GM12878 (cell line): ENCODE measurements around the gene TUBB. TPM values are rescaled to one million over a fixed set of nuclear protein-coding genes. Genes with fewer than 3 reads are reported as not detected.
A peak's percentile ranks its signal among the peaks of the same experiment; 100 is the strongest.

Experiments used
- HDAC2 ChIP-seq: fragments of 200-600 bp; sonication (generic); IDR thresholded peaks from 2 replicates; pipeline ENCODE4 v1.6.1; 2017
- KAT2A ChIP-seq: conservative IDR thresholded peaks from 2 replicates; pipeline ENCODE4 v1.6.1; 2011; ENCODE audit warnings: low read depth, low read length; ENCODE audit not compliant: control insufficient read depth
- MTA2 ChIP-seq: fragments of 450-650 bp; IDR thresholded peaks from 2 replicates; pipeline ENCODE4 v1.6.1; 2016; ENCODE audit warnings: low read depth, mild to moderate bottlenecking, moderate library complexity
- MXI1 ChIP-seq: fragments of 150-350 bp; IDR thresholded peaks from 2 replicates; pipeline ENCODE4 v1.6.1; 2011; ENCODE audit warnings: low read depth, mild to moderate bottlenecking, inconsistent platforms, low read length, improper control_type of control experiment
- NRF1 ChIP-seq: conservative IDR thresholded peaks from 2 replicates; pipeline ENCODE4 v1.6.1; 2011; ENCODE audit warnings: mild to moderate bottlenecking, low read depth, low read length, improper control_type of control experiment
- PAX5 ChIP-seq: IDR thresholded peaks from 2 replicates; pipeline ENCODE4 v1.6.1; 2011; ENCODE audit warnings: low read depth, low read length, borderline replicate concordance
- POLR2A ChIP-seq: IDR thresholded peaks from 2 replicates; pipeline ENCODE4 v1.6.1; 2011; ENCODE audit warnings: low read depth, mild to moderate bottlenecking, low read length
- RB1 ChIP-seq: fragments of 450-650 bp; formaldehyde crosslinking; IDR thresholded peaks from 2 replicates; pipeline ENCODE4 v1.6.1; 2017; ENCODE audit warnings: mild to moderate bottlenecking, borderline replicate concordance
- RFX5 ChIP-seq: IDR thresholded peaks from 2 replicates; pipeline ENCODE4 v1.6.1; 2011; ENCODE audit warnings: low read depth, low read length, improper control_type of control experiment
- SUZ12 ChIP-seq: fragments of 200-600 bp; sonication (generic); IDR thresholded peaks from one replicate; pipeline ENCODE4 v1.6.1; 2018; ENCODE audit warnings: antibody characterized with exemption, mild to moderate bottlenecking; ENCODE audit not compliant: unreplicated experiment
- TARDBP ChIP-seq: IDR thresholded peaks from 2 replicates; pipeline ENCODE4 v1.6.1; 2016; ENCODE audit warnings: borderline replicate concordance
- YBX1 ChIP-seq: fragments of 450-650 bp; IDR thresholded peaks from 2 replicates; pipeline ENCODE4 v1.6.1; 2016; ENCODE audit warnings: antibody characterized with exemption
- ZBED1 ChIP-seq: IDR thresholded peaks from 2 replicates; pipeline ENCODE4 v1.6.1; 2016; ENCODE audit warnings: borderline replicate concordance
- ZNF384 ChIP-seq: IDR thresholded peaks from 2 replicates; pipeline ENCODE4 v1.6.1; 2012; ENCODE audit warnings: low read depth, mild to moderate bottlenecking, low read length, improper control_type of control experiment, borderline replicate concordance
- ZNF622 ChIP-seq: fragments of 450-650 bp; IDR thresholded peaks from 2 replicates; pipeline ENCODE4 v1.6.1; 2017; ENCODE audit warnings: mild to moderate bottlenecking, inconsistent platforms
- polyA plus RNA-seq, 11 experiments: library from polyadenylated mRNA; depleted of rRNA in 4 of 11; unstranded in 6 of 11; stranded (reverse) in 5 of 11; fragments of >200 nt; fragmentation: Nextera tagmentation in 4 of 11; fragmentation: Illumina TruSeq in 1 of 11; extraction: Ambion mirVana in 4 of 11; extraction: Trizol in 1 of 11; gene quantifications; 1 replicate in 1 of 11; 2 replicates in 10 of 11; pipeline versions ENCODE4 v1.2.1 to v1.2.3, GENCODE V29; 2011 to 2016; ENCODE audit warnings: inconsistent platforms in 2 of 11, missing spikeins in 2 of 11, low read depth in 1 of 11
- total RNA-seq, 4 experiments: library from RNA; depleted of rRNA in 3 of 4; stranded (reverse); fragments of >200 nt in 3 of 4; fragmentation: Illumina TruSeq in 1 of 4; extraction: Trizol in 1 of 4; gene quantifications; 2 replicates each; pipeline versions ENCODE4 v1.2.1 to v1.2.3, GENCODE V29; 2013 to 2021
- TF ChIP-seq, protein P1 (sequence below): fragments of 450-650 bp; IDR thresholded peaks from 2 replicates; pipeline ENCODE4 v1.6.1; 2016; ENCODE audit warnings: mild to moderate bottlenecking
- TF ChIP-seq, protein P2 (sequence below): fragments of 450-650 bp; IDR thresholded peaks from 2 replicates; pipeline ENCODE4 v1.6.1; 2017; ENCODE audit warnings: antibody characterized with exemption, mild to moderate bottlenecking, moderate library complexity
- TF ChIP-seq, protein P3 (sequence below): IDR thresholded peaks from 2 replicates; pipeline ENCODE4 v1.6.1; 2012; ENCODE audit warnings: low read depth, low read length, improper control_type of control experiment
- TF ChIP-seq, protein P4 (sequence below): IDR thresholded peaks from 2 replicates; pipeline ENCODE4 v1.6.1; 2011; ENCODE audit warnings: borderline replicate concordance, low read depth, mild to moderate bottlenecking, moderate library complexity, low read length; ENCODE audit not compliant: insufficient read depth, poor library complexity, severe bottlenecking
- TF ChIP-seq, protein P5 (sequence below): fragments of 450-650 bp; IDR thresholded peaks from 2 replicates; pipeline ENCODE4 v1.6.1; 2017; ENCODE audit warnings: borderline replicate concordance
- TF ChIP-seq, protein P6 (sequence below): fragments of 450-650 bp; conservative IDR thresholded peaks from 2 replicates; pipeline ENCODE4 v1.6.1; 2017; ENCODE audit warnings: mild to moderate bottlenecking, moderate library complexity

Gene TUBB
- total and polyA plus RNA-seq, 10 of the 15 experiments (the other 5 are each of a cell fraction or from before 2014, with no cell fraction given) = 1,039 to 3,052 (median 1,656) TPM

DNA sequence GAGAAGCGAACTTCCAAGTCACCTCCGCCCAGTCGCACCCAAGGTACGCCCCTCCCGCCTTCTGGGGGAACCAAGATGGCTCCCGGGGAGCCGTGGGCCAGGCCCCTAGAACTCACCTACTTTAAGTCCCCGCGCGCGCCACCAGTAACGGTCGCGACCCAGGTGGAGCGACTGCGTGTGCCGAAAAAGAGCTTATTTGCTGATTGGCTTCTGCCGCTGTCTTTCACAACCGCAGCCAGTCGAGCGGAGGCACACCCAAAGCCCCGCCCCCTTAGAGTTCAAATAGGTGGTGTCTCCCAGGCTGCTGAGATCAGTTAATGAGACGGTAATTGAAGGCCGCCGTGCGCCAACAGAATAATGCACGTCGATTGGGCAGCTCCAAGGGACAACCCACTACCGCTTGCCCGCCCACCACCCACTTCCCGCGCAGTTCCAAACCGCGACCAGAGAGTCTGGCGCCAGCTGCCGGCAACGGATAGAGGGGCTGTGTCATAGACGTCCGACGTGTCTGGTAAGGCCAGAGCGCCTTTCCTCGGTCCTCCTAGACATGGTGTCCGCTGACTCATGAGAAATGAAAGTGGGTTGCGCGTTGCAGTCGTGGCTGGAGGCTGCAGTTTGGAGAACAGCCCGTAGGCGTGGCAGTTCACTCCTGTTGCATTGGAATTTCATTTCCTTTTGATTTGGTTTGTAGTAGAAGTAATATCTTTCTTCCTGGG, 2.9 kb upstream of the TUBB start, which contains the start of gene MDC1 (continued):
- TF ChIP-seq PAX5 (peak; percentile 85; the same call in 1 of the 2 replicates), SUZ12 (no peak), MTA2 (peak; percentile 91), ZNF622 (no peak), KAT2A (no peak), YBX1 (no peak), TARDBP (peak; percentile 77; the same call in 1 of the 2 replicates), ZBED1 (peak; percentile 69; the same call in 1 of the 2 replicates), POLR2A (peak; percentile 80), ZNF384 (no peak), NRF1 (peak; percentile 6; the same call in 1 of the 2 replicates), HDAC2 (no peak), MXI1 (peak; percentile 88), RB1 (peak; percentile 100), RFX5 (peak; percentile 61; the same call in 1 of the 2 replicates)
- TF ChIP-seq, protein P1, sequence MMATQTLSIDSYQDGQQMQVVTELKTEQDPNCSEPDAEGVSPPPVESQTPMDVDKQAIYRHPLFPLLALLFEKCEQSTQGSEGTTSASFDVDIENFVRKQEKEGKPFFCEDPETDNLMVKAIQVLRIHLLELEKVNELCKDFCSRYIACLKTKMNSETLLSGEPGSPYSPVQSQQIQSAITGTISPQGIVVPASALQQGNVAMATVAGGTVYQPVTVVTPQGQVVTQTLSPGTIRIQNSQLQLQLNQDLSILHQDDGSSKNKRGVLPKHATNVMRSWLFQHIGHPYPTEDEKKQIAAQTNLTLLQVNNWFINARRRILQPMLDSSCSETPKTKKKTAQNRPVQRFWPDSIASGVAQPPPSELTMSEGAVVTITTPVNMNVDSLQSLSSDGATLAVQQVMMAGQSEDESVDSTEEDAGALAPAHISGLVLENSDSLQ = peak; percentile 99
- TF ChIP-seq, protein P2, sequence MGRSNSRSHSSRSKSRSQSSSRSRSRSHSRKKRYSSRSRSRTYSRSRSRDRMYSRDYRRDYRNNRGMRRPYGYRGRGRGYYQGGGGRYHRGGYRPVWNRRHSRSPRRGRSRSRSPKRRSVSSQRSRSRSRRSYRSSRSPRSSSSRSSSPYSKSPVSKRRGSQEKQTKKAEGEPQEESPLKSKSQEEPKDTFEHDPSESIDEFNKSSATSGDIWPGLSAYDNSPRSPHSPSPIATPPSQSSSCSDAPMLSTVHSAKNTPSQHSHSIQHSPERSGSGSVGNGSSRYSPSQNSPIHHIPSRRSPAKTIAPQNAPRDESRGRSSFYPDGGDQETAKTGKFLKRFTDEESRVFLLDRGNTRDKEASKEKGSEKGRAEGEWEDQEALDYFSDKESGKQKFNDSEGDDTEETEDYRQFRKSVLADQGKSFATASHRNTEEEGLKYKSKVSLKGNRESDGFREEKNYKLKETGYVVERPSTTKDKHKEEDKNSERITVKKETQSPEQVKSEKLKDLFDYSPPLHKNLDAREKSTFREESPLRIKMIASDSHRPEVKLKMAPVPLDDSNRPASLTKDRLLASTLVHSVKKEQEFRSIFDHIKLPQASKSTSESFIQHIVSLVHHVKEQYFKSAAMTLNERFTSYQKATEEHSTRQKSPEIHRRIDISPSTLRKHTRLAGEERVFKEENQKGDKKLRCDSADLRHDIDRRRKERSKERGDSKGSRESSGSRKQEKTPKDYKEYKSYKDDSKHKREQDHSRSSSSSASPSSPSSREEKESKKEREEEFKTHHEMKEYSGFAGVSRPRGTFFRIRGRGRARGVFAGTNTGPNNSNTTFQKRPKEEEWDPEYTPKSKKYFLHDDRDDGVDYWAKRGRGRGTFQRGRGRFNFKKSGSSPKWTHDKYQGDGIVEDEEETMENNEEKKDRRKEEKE = no peak
- TF ChIP-seq, protein P3, sequence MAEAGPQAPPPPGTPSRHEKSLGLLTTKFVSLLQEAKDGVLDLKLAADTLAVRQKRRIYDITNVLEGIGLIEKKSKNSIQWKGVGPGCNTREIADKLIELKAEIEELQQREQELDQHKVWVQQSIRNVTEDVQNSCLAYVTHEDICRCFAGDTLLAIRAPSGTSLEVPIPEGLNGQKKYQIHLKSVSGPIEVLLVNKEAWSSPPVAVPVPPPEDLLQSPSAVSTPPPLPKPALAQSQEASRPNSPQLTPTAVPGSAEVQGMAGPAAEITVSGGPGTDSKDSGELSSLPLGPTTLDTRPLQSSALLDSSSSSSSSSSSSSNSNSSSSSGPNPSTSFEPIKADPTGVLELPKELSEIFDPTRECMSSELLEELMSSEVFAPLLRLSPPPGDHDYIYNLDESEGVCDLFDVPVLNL = peak; percentile 90
- TF ChIP-seq, protein P4, sequence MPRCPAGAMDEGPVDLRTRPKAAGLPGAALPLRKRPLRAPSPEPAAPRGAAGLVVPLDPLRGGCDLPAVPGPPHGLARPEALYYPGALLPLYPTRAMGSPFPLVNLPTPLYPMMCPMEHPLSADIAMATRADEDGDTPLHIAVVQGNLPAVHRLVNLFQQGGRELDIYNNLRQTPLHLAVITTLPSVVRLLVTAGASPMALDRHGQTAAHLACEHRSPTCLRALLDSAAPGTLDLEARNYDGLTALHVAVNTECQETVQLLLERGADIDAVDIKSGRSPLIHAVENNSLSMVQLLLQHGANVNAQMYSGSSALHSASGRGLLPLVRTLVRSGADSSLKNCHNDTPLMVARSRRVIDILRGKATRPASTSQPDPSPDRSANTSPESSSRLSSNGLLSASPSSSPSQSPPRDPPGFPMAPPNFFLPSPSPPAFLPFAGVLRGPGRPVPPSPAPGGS = peak; percentile 68
- TF ChIP-seq, protein P5, sequence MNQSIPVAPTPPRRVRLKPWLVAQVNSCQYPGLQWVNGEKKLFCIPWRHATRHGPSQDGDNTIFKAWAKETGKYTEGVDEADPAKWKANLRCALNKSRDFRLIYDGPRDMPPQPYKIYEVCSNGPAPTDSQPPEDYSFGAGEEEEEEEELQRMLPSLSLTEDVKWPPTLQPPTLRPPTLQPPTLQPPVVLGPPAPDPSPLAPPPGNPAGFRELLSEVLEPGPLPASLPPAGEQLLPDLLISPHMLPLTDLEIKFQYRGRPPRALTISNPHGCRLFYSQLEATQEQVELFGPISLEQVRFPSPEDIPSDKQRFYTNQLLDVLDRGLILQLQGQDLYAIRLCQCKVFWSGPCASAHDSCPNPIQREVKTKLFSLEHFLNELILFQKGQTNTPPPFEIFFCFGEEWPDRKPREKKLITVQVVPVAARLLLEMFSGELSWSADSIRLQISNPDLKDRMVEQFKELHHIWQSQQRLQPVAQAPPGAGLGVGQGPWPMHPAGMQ = no peak
- TF ChIP-seq, protein P6, sequence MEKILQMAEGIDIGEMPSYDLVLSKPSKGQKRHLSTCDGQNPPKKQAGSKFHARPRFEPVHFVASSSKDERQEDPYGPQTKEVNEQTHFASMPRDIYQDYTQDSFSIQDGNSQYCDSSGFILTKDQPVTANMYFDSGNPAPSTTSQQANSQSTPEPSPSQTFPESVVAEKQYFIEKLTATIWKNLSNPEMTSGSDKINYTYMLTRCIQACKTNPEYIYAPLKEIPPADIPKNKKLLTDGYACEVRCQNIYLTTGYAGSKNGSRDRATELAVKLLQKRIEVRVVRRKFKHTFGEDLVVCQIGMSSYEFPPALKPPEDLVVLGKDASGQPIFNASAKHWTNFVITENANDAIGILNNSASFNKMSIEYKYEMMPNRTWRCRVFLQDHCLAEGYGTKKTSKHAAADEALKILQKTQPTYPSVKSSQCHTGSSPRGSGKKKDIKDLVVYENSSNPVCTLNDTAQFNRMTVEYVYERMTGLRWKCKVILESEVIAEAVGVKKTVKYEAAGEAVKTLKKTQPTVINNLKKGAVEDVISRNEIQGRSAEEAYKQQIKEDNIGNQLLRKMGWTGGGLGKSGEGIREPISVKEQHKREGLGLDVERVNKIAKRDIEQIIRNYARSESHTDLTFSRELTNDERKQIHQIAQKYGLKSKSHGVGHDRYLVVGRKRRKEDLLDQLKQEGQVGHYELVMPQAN = peak; percentile 31
